Testis (tissue), 2 donors: ENCODE data around the gene TTC9C.

Source experiments
- CTCF ChIP-seq, 3 experiments: fragments of 450-650 bp in 2 of 3; fragments of 200-600 bp in 1 of 3; sonication (generic) in 1 of 3; IDR thresholded peaks; one replicate each; pipeline ENCODE4 v1.5.1; 2016 to 2019; ENCODE audit warnings: antibody characterized with exemption in 3 of 3, mild to moderate bottlenecking in 2 of 3, moderate library complexity in 1 of 3
- POLR2A ChIP-seq: fragments of 450-650 bp; IDR thresholded peaks from one replicate; pipeline ENCODE4 v1.6.1; 2017; ENCODE audit warnings: antibody characterized with exemption, mild to moderate bottlenecking, moderate library complexity

DNA sequence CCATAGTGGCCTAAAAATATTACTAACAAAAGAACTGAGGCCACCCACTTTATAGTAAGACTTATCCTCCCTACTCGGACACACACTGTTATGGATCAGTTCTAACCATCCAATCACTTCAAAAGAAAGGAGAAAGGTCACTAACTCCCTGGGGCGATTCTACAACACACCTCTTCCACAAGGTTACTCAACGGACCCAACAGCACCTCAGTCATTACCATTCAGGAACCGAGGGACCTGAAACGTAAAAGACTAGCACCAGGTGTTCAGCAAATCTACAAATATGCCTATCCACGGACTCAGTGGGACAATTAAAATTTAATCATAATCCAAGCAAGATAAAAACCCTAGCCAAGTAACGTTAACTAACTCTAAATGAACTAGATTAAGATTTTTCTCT lies 2.6 kb upstream of the TTC9C start:
- TF ChIP-seq CTCF (IDR thresholded peaks at IDR 0.05) (no peak), POLR2A (no peak)
